Left renal cortex interstitium (tissue), 4 donors: ENCODE results near the gene TGFBR3. TPM values are rescaled to one million over a fixed set of nuclear protein-coding genes. Genes with fewer than 3 reads are reported as not detected.

Experiments used
- polyA plus RNA-seq, 4 donors: library from polyadenylated mRNA; unstranded; fragments of 120-200 nt; gene quantifications; one replicate each; pipeline ENCODE4 v1.2.1, GENCODE V29; 2013; ENCODE audit not compliant: insufficient read length in 4 of 4

Gene TGFBR3
- polyA plus RNA-seq, 4 donors: 99.1 to 118 (median 110) TPM

Other genes starting within 250 kb of the TGFBR3 start
- under 1 TPM in 2 of 4 donors, not detected in 2; 0.29 to 0.36 TPM for gene BRDT, start 63.2 kb upstream of the TGFBR3 start, polyA plus RNA-seq
- gene EPHX4, start 143.8 kb upstream of the TGFBR3 start, polyA plus RNA-seq: 1 to 10 TPM; 1.4 to 1.7 (median 1.4) TPM
- gene SETSIP, start 189.3 kb upstream of the TGFBR3 start, polyA plus RNA-seq: 1 to 10 TPM in 1 of 4 donors, under 1 TPM in 3; 0.29 to 1.0 (median 0.68) TPM
- 1 to 10 TPM; 5.2 to 9.4 (median 6.2) TPM for gene BTBD8, start 194.2 kb upstream of the TGFBR3 start, polyA plus RNA-seq